ENCODE results near the gene ARHGEF10L.

ARHGEF10L gene

DNA sequence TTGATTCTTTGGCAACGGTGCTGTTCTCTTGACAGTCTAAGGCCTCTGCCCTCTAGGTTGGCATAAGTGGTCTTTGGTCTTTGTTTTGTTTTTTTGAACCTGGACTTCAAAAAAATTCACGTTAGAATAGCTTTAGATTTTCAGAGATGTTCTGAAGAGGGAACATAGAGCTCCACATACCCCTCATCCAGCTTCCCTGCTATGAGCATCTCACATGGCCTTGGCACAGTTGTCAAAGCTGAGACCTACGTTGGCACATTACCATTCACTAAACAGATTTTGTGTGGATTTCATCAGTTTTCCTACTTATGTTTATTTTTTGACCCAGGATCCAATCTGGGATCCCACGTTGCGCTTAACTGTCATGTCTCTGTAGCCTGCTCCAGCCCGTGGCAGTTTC lies 60.8 kb downstream of the ARHGEF10L start:
- H3K4me3 ChIP-seq = no peak overlapping the region
- no peak for DNase-seq (ENCODE audit: low spot score)
- H3K27ac ChIP-seq = peak overlapping the region; percentile 58 to 64
- TF ChIP-seq CTCF (IDR thresholded peaks at IDR 0.05) = no peak

DNA sequence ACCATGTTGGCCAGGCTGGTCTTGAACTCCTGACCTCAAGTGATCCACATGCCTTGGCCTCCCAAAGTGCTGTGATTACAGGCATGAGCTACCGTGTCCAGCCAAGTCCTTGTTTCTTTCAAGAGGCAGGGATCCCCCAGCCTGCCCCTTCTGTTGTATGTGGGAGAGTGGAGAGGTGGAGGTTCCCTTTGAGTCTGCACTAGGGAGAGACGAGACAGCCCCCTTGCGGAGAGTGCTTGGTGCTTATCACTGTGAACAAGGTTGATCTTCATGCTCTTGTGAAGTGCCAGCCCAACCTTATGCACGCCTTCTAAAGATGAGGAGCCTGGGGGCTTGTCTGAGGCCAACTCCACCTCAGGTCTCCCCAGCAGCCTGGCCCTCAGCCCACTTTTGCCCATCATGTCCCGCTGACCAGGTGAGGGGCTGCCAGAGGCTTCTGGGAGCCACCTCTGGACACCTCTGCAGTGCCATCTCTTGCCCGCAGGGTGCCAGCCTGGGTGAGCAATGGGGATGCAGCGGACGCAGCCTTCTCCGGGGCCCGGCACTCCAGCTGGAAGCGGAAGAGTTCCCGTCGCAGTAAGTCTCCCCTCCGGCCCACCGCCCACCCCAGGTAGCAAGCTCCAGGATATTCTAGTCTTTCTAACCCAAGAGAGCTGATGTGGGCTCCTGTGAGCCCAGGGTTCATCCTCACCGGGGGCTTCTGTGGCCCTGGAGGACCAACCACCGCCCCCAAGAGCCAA lies 62.3 kb downstream of the ARHGEF10L start:
- Histone ChIP-seq H3K27ac (peak overlapping the region; percentile 87 to 93), H3K4me3 (no peak overlapping the region)
- TF ChIP-seq CTCF (IDR thresholded peaks at IDR 0.05) = no peak
- DNase-seq (ENCODE audit: low spot score) = no peak

GRCh38 chr1:17603091-17603841 lies 63.8 kb downstream of the ARHGEF10L start:
- no peak for DNase-seq (ENCODE audit: low spot score)
- no peak for TF ChIP-seq CTCF (IDR thresholded peaks at IDR 0.05)
- Histone ChIP-seq H3K27ac (peak overlapping the region; percentile 87 to 93), H3K4me3 (no peak overlapping the region)

DNA sequence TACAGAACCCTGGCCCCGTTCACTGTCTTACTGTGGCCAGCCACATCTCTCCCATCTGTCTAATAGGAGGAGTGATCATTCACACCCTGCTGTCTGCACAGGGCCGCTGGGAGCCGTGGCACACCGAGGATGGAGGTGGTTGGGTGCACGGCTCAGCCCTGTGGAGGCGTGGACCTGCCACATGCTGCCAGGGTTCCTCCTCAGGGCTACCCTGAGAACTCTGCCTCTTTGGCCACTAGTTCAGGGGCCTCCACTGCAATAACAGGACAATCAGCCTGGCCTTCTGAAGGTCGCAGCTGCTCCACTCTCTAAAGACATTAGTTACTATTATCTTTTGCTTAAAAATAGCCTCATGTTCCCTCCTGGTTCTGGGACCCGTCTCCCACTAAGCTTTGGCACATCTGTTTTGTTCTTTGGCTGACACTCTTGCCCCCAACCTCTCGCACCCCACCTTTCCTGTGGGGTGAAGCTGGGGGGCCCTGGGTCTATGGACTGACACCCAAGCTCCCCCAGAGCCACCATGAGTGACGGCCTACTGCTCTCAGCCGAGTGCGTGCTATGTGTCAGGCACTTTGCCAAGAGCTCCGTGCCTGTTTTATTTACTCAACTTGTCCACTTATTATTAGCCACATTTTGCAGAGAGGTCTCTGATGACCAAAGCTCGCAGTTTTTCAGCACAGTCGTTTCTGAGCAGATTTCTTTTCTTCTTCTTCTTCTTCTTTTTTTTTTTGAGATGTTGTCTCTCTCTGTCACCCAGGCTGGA lies 66.3 kb downstream of the ARHGEF10L start:
- TF ChIP-seq CTCF (IDR thresholded peaks at IDR 0.05) = no peak
- Histone ChIP-seq H3K27ac (peak overlapping the region; percentile 87 to 93), H3K4me3 (peak overlapping the region; percentile 2)
- no peak for DNase-seq (ENCODE audit: low spot score)

DNA sequence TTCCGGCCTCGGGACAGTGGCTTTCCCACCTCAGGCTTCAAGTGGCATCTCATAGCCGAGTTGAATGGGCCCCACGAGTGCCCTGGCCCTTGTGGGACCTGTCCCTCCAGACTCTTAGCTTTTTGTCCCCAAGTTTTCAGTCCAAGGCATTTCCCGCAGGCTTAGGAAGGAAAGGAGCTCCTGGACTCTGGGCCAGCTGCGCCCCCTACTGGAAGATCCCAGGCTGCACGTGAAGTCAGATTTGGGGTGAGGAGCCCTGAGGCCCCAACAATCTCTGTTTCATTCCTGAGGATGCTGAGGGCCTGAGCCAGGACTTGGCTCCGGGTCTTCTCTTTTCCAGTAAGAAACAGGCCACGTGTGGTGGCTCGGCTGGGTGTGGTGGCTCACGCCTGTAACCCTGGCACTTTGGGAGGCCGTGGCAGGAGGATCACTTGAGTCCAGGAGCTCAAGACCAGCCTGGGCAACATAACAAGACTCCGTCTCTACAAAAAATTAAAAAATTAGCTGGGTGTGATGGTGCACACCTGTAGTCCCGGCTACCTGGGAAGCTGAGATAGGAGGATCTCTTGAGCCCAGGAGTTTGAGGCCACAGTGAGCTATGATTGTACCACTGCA lies 67.4 kb downstream of the ARHGEF10L start:
- no peak for DNase-seq (ENCODE audit: low spot score)
- Histone ChIP-seq H3K27ac (peak overlapping the region; percentile 87 to 93), H3K4me3 (no peak overlapping the region)
- TF ChIP-seq CTCF (IDR thresholded peaks at IDR 0.05) = peak; percentile 79

GRCh38 chr1:17607644-17608581 lies 68.4 kb downstream of the ARHGEF10L start:
- no peak for DNase-seq (ENCODE audit: low spot score)
- Histone ChIP-seq H3K4me3 (no peak overlapping the region), H3K27ac (peak overlapping the region; percentile 87 to 93)
- no peak for TF ChIP-seq CTCF (IDR thresholded peaks at IDR 0.05)

Data from coronary artery (tissue), 2 donors.